Ishikawa (cell line): ENCODE measurements around the gene LPP.

Experiments used
- CEBPB ChIP-seq: IDR thresholded peaks from 2 replicates; pipeline ENCODE4 v1.6.1; 2012
- CREB1 ChIP-seq: IDR thresholded peaks from 2 replicates; pipeline ENCODE4 v1.6.1; 2012; ENCODE audit warnings: low read depth
- EGR1 ChIP-seq: IDR thresholded peaks from 2 replicates; pipeline ENCODE4 v1.6.1; 2012
- EP300 ChIP-seq: IDR thresholded peaks from 2 replicates; pipeline ENCODE4 v1.6.1; 2012; ENCODE audit warnings: borderline replicate concordance
- FOXM1 ChIP-seq: IDR thresholded peaks from 2 replicates; pipeline ENCODE4 v1.6.1; 2012; ENCODE audit warnings: low read depth, borderline replicate concordance
- MAX ChIP-seq: IDR thresholded peaks from 2 replicates; pipeline ENCODE4 v1.6.1; 2012
- NFIC ChIP-seq: IDR thresholded peaks from 2 replicates; pipeline ENCODE4 v1.6.1; 2012
- RAD21 ChIP-seq: IDR thresholded peaks from 2 replicates; pipeline ENCODE4 v1.6.1; 2012; ENCODE audit warnings: low read depth
- REST ChIP-seq: IDR thresholded peaks from 2 replicates; pipeline ENCODE4 v1.6.1; 2012; ENCODE audit warnings: low read depth, mild to moderate bottlenecking
- TAF1 ChIP-seq: IDR thresholded peaks from 2 replicates; pipeline ENCODE4 v1.6.1; 2012; ENCODE audit warnings: low read depth, mild to moderate bottlenecking
- TCF12 ChIP-seq: IDR thresholded peaks from 2 replicates; pipeline ENCODE4 v1.6.1; 2012; ENCODE audit warnings: low read depth
- TEAD4 ChIP-seq: IDR thresholded peaks from 2 replicates; pipeline ENCODE4 v1.6.1; 2012
- USF1 ChIP-seq: IDR thresholded peaks from 2 replicates; pipeline ENCODE4 v1.6.1; 2012
- YY1 ChIP-seq: IDR thresholded peaks from 2 replicates; pipeline ENCODE4 v1.6.1; 2012; ENCODE audit warnings: low read depth
- ZBTB7A ChIP-seq: IDR thresholded peaks from 2 replicates; pipeline ENCODE4 v1.6.1; 2012; ENCODE audit warnings: low read depth

Gene LPP

GRCh38 chr3:188701485-188701969 is 547.6 kb downstream of the LPP start:
- TF ChIP-seq YY1 = no peak
- TF ChIP-seq TCF12 = no peak
- no peak for TF ChIP-seq TEAD4
- TF ChIP-seq FOXM1 = no peak
- no peak for TF ChIP-seq CEBPB
- no peak for TF ChIP-seq NFIC
- TF ChIP-seq CREB1 = no peak
- TF ChIP-seq MAX = no peak
- no peak for TF ChIP-seq ZBTB7A
- TF ChIP-seq USF1 = no peak

GRCh38 chr3:188706176-188706575 is 552.2 kb downstream of the LPP start:
- no peak for TF ChIP-seq YY1

- TF ChIP-seq MAX (no peak), NFIC (no peak), EP300 (no peak), REST (no peak), TAF1 (no peak), ZBTB7A (no peak), TCF12 (no peak), CREB1 (no peak), CEBPB (no peak), USF1 (no peak), RAD21 (no peak), TEAD4 (no peak), YY1 (no peak), EGR1 (no peak), FOXM1 (no peak)
These were observed 552.6 kb downstream of the LPP start for GRCh38 chr3:188706599-188706998.

- TF ChIP-seq TEAD4 (no peak), TCF12 (no peak), EP300 (no peak), ZBTB7A (no peak), CEBPB (no peak), YY1 (no peak), USF1 (no peak), MAX (no peak), NFIC (no peak), REST (no peak), TAF1 (no peak), CREB1 (no peak), RAD21 (no peak), FOXM1 (no peak), EGR1 (no peak)
These were observed 553.7 kb downstream of the LPP start for GRCh38 chr3:188707381-188708288.

- TF ChIP-seq EP300 (no peak), CREB1 (no peak), TCF12 (no peak), NFIC (no peak), FOXM1 (no peak), YY1 (no peak), TAF1 (no peak), ZBTB7A (no peak), REST (no peak), CEBPB (no peak), EGR1 (no peak), RAD21 (no peak), MAX (no peak), TEAD4 (no peak), USF1 (no peak)
These were observed 557.9 kb downstream of the LPP start for GRCh38 chr3:188711881-188712247.
